Endothelial cell of umbilical vein (primary cell): Measurements from ENCODE around the gene BPGM.

ENCODE experiments used
- CTCF ChIP-seq, 2 donors: IDR thresholded peaks; 1 replicate in 1 of 2; 2 replicates in 1 of 2; pipeline ENCODE4 v1.5.1; 2011; ENCODE audit warnings: low read length in 2 of 2, mild to moderate bottlenecking in 2 of 2, moderate library complexity in 2 of 2, control low read depth in 1 of 2, inconsistent platforms in 1 of 2, low read depth in 1 of 2; ENCODE audit not compliant: insufficient read depth in 1 of 2; ENCODE audit errors: extremely low read depth in 1 of 2
- FOS ChIP-seq: IDR thresholded peaks from 2 replicates; pipeline ENCODE4 v1.6.1; 2011; ENCODE audit warnings: mild to moderate bottlenecking, low read length, moderate library complexity, borderline replicate concordance; ENCODE audit not compliant: insufficient read depth
- POLR2A ChIP-seq: IDR thresholded peaks from 2 replicates; pipeline ENCODE4 v1.6.1; 2012; ENCODE audit warnings: low read depth, mild to moderate bottlenecking, control low read depth, low read length
- POLR2AphosphoS5 ChIP-seq: IDR thresholded peaks from 2 replicates; pipeline ENCODE4 v1.6.1; 2012; ENCODE audit warnings: low read depth, mild to moderate bottlenecking, control low read depth, low read length, moderate library complexity; ENCODE audit not compliant: insufficient read depth

- TF ChIP-seq FOS (no peak), CTCF (IDR thresholded peaks at IDR 0.05; ENCODE audit: extremely low read depth in 1 of 2, insufficient read depth in 1 of 2, low read depth in 1 of 2, low read length in 2 of 2) (no peak), POLR2AphosphoS5 (no peak), POLR2A (no peak)
Measured at GRCh38 chr7:134702366-134703240, 56.0 kb downstream of the BPGM start.
